Breast epithelium (tissue), 4 donors: ENCODE measurements around the gene CCDC33. TPM values are rescaled to one million over a fixed set of nuclear protein-coding genes. Genes with fewer than 3 reads are reported as not detected.

ENCODE experiments used
- DNase-seq, 2 donors: peaks; one replicate each; pipeline ENCODE4 v3.0.0-alpha.2; 2019; ENCODE audit warnings: low spot score in 2 of 2
- H3K27ac ChIP-seq, 2 donors: fragments of 200-600 bp; sonication (generic) in 1 of 2; one replicate each; pipeline ENCODE4 v1.5.1; 2016 to 2019; ENCODE audit warnings: mild to moderate bottlenecking in 1 of 2
- H3K27me3 ChIP-seq, 2 donors: fragments of 200-600 bp; sonication (generic) in 1 of 2; one replicate each; pipeline versions ENCODE4 v1.5.1 to v1.6.0; 2017 to 2019; ENCODE audit warnings: control low read depth in 1 of 2, mild to moderate bottlenecking in 1 of 2
- H3K36me3 ChIP-seq: fragments of 200-600 bp; one replicate; pipeline ENCODE4 v1.5.1; 2019
- H3K4me1 ChIP-seq, 2 donors: fragments of 200-600 bp; sonication (generic); one replicate each; pipeline ENCODE4 v1.5.1; 2016 to 2019; ENCODE audit warnings: control low read depth in 1 of 2
- H3K4me3 ChIP-seq, 3 donors: fragments of 200-600 bp; sonication (generic); 1 replicate in 2 of 3; 2 replicates in 1 of 3; pipeline ENCODE4 v1.5.1; 2016 to 2019; ENCODE audit warnings: mild to moderate bottlenecking in 3 of 3, moderate library complexity in 2 of 3
- H3K9me3 ChIP-seq, 2 donors: fragments of 200-600 bp; sonication (generic) in 1 of 2; one replicate each; pipeline ENCODE4 v1.5.1; 2016 to 2019; ENCODE audit warnings: control low read depth in 1 of 2
- CTCF ChIP-seq, 3 donors: fragments of 450-650 bp; IDR thresholded peaks; one replicate each; pipeline ENCODE4 v1.5.1; 2016 to 2017; ENCODE audit warnings: antibody characterized with exemption in 3 of 3, mild to moderate bottlenecking in 3 of 3, moderate library complexity in 3 of 3
- POLR2A ChIP-seq: fragments of 450-650 bp; IDR thresholded peaks from one replicate; pipeline ENCODE4 v1.6.1; 2016; ENCODE audit warnings: antibody characterized with exemption, mild to moderate bottlenecking, moderate library complexity
- POLR2AphosphoS5 ChIP-seq, 3 donors: sonication (generic); formaldehyde crosslinking; IDR thresholded peaks; one replicate each; pipeline ENCODE4 v1.6.1; 2017; ENCODE audit warnings: antibody characterized with exemption in 3 of 3
- intact Hi-C: fragments of 100-400 bp; cut with DNase I; formaldehyde crosslinking; loops from one replicate; pipeline ENCODE4 v1.15.1; 2023; ENCODE audit warnings: low total_unique reads
- total RNA-seq, 3 donors: library from RNA; depleted of rRNA; stranded (reverse); fragments of >200 nt; gene quantifications; one replicate each; pipeline ENCODE4 v1.1.0, GENCODE V29; 2016

The CCDC33 gene
- total RNA-seq, 3 donors from 2014 or later = 0.33 TPM; not detected in 2

GRCh38 chr15:74270155-74270554 lies 34.0 kb downstream of the CCDC33 start:
- intact Hi-C loops = no loop called here
- TF ChIP-seq CTCF (IDR thresholded peaks at IDR 0.05) (no peak), POLR2A (no peak), POLR2AphosphoS5 (IDR thresholded peaks at IDR 0.05) (no peak)
- no peak overlapping the region for H3K4me3 ChIP-seq
- H3K27ac ChIP-seq = no peak overlapping the region
- H3K9me3 ChIP-seq = no peaks in the 10 kb centered on the region
- no peaks in the 10 kb centered on the region for H3K36me3 ChIP-seq
- no peaks in the 10 kb centered on the region for H3K4me1 ChIP-seq
- no peak for DNase-seq
- peaks cover 0 to 3% of the 10 kb centered on the region in 2 donors for H3K27me3 ChIP-seq

- peaks cover 0 to 3% of the 10 kb centered on the region in 2 donors for H3K27me3 ChIP-seq
- no peak overlapping the region for H3K27ac ChIP-seq
These were observed 34.9 kb downstream of the CCDC33 start for GRCh38 chr15:74270854-74271520.

GRCh38 chr15:74272812-74273211 lies 36.7 kb downstream of the CCDC33 start:
- no peak for DNase-seq
- Histone ChIP-seq H3K4me1 (no peaks in the 10 kb centered on the region), H3K9me3 (no peaks in the 10 kb centered on the region), H3K4me3 (no peak overlapping the region), H3K27me3 (peaks cover 0 to 3% of the 10 kb centered on the region in 2 donors), H3K36me3 (no peaks in the 10 kb centered on the region), H3K27ac (no peak overlapping the region)
- intact Hi-C loops = no loop called here
- TF ChIP-seq CTCF (IDR thresholded peaks at IDR 0.05) = no peak
- TF ChIP-seq POLR2AphosphoS5 (IDR thresholded peaks at IDR 0.05) = no peak
- no peak for TF ChIP-seq POLR2A

More at GRCh38 chr15:74270854-74271520, 34.9 kb downstream of the CCDC33 start:
- Histone ChIP-seq H3K4me3 (no peak overlapping the region), H3K4me1 (no peaks in the 10 kb centered on the region), H3K36me3 (no peaks in the 10 kb centered on the region), H3K9me3 (no peaks in the 10 kb centered on the region)
- TF ChIP-seq POLR2A (no peak), POLR2AphosphoS5 (IDR thresholded peaks at IDR 0.05) (no peak)
- intact Hi-C loops = no loop called here
- DNase-seq = no peak

- no peak for TF ChIP-seq CTCF (IDR thresholded peaks at IDR 0.05)
- TF ChIP-seq POLR2AphosphoS5 (IDR thresholded peaks at IDR 0.05) = no peak
- TF ChIP-seq POLR2A = no peak
- Histone ChIP-seq H3K9me3 (no peaks in the 10 kb centered on the region), H3K4me3 (no peak overlapping the region), H3K4me1 (no peaks in the 10 kb centered on the region), H3K27me3 (peaks cover 0 to 3% of the 10 kb centered on the region in 2 donors), H3K36me3 (no peaks in the 10 kb centered on the region), H3K27ac (no peak overlapping the region)
- intact Hi-C loops = no loop called here
- DNase-seq = no peak
These were observed 38.4 kb downstream of the CCDC33 start for GRCh38 chr15:74274470-74275038.

- DNase-seq = no peak
- TF ChIP-seq CTCF (IDR thresholded peaks at IDR 0.05) (no peak), POLR2A (no peak), POLR2AphosphoS5 (IDR thresholded peaks at IDR 0.05) (no peak)
- Histone ChIP-seq H3K36me3 (no peaks in the 10 kb centered on the region), H3K27me3 (peaks cover 0 to 2% of the 10 kb centered on the region in 2 donors), H3K9me3 (no peaks in the 10 kb centered on the region), H3K4me1 (no peaks in the 10 kb centered on the region), H3K4me3 (no peak overlapping the region), H3K27ac (no peak overlapping the region)
- intact Hi-C loops = no loop called here
These were observed 39.8 kb downstream of the CCDC33 start for GRCh38 chr15:74275957-74276356.
